Measurements from ENCODE around the gene GPR33.
"Not testable (repeated sequence)": the region's sequence is repeated elsewhere in the genome, so short reads cannot be mapped to it uniquely, and the experiment has no call there.

- not testable (repeated sequence) for TF ChIP-seq OSR1 (CRISPR knock-in tag; IDR thresholded peaks at IDR 0.05); ZFP30 (CRISPR knock-in tag; IDR thresholded peaks at IDR 0.05); SNAI2 (CRISPR knock-in tag; IDR thresholded peaks at IDR 0.05); POU6F1 (CRISPR knock-in tag; IDR thresholded peaks at IDR 0.05; ENCODE audit: borderline replicate concordance, low read depth); ZC3H10 (CRISPR knock-in tag; IDR thresholded peaks at IDR 0.05); ISL1 (CRISPR knock-in tag; IDR thresholded peaks at IDR 0.05); RARB (CRISPR knock-in tag; IDR thresholded peaks at IDR 0.05); GLIS3 (CRISPR knock-in tag; IDR thresholded peaks at IDR 0.05); ZNF565 (CRISPR knock-in tag; conservative IDR thresholded peaks at IDR 0.05; ENCODE audit: low read depth); ZNF8 (CRISPR knock-in tag; IDR thresholded peaks at IDR 0.05); ESRRG (CRISPR knock-in tag; IDR thresholded peaks at IDR 0.05); ARNTL (CRISPR knock-in tag; IDR thresholded peaks at IDR 0.05; ENCODE audit: borderline replicate concordance, low read depth)
- TF ChIP-seq, protein P1, sequence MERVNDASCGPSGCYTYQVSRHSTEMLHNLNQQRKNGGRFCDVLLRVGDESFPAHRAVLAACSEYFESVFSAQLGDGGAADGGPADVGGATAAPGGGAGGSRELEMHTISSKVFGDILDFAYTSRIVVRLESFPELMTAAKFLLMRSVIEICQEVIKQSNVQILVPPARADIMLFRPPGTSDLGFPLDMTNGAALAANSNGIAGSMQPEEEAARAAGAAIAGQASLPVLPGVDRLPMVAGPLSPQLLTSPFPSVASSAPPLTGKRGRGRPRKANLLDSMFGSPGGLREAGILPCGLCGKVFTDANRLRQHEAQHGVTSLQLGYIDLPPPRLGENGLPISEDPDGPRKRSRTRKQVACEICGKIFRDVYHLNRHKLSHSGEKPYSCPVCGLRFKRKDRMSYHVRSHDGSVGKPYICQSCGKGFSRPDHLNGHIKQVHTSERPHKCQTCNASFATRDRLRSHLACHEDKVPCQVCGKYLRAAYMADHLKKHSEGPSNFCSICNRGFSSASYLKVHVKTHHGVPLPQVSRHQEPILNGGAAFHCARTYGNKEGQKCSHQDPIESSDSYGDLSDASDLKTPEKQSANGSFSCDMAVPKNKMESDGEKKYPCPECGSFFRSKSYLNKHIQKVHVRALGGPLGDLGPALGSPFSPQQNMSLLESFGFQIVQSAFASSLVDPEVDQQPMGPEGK (CRISPR knock-in tag; IDR thresholded peaks at IDR 0.05; ENCODE audit: borderline replicate concordance) = not testable (repeated sequence)
- TF ChIP-seq, protein P2, sequence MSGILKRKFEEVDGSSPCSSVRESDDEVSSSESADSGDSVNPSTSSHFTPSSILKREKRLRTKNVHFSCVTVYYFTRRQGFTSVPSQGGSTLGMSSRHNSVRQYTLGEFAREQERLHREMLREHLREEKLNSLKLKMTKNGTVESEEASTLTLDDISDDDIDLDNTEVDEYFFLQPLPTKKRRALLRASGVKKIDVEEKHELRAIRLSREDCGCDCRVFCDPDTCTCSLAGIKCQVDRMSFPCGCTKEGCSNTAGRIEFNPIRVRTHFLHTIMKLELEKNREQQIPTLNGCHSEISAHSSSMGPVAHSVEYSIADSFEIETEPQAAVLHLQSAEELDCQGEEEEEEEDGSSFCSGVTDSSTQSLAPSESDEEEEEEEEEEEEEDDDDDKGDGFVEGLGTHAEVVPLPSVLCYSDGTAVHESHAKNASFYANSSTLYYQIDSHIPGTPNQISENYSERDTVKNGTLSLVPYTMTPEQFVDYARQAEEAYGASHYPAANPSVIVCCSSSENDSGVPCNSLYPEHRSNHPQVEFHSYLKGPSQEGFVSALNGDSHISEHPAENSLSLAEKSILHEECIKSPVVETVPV (CRISPR knock-in tag; IDR thresholded peaks at IDR 0.05) = not testable (repeated sequence)
Measured at GRCh38 chr14:31462450-31462849, 25.4 kb downstream of the GPR33 start.

Measured in SK-N-SH treated with all-trans-retinoic acid at 6 μM for 48 hours (cell line).